Astrocyte (in vitro differentiated cells and primary cell): ENCODE data around the gene MALAT1. TPM values are rescaled to one million over a fixed set of nuclear protein-coding genes. Genes with fewer than 3 reads are reported as not detected.

Experiments
- DNase-seq: peaks from one replicate; pipeline ENCODE4 v3.0.0-alpha.2; 2010; ENCODE audit warnings: low read depth
- FAIRE-seq: peaks from 2 replicates; lab custom pipeline; 2011; peaks lifted over from hg19 to GRCh38; lab: Jason Lieb, UNC
- H2AFZ ChIP-seq: 2 replicates; pipeline ENCODE4 v1.6.0; 2012; ENCODE audit warnings: low read depth, low read length, inconsistent platforms
- H3K27ac ChIP-seq: 2 replicates; pipeline ENCODE4 v1.5.1; 2011; ENCODE audit warnings: low read depth, low read length, inconsistent platforms
- H3K27me3 ChIP-seq: 2 replicates; pipeline ENCODE4 v1.6.0; 2011; ENCODE audit warnings: low read length, inconsistent platforms; ENCODE audit not compliant: insufficient read depth
- H3K36me3 ChIP-seq: 2 replicates; pipeline ENCODE4 v1.5.1; 2011; ENCODE audit warnings: low read length, inconsistent platforms; ENCODE audit not compliant: insufficient read depth
- H3K4me1 ChIP-seq: 2 replicates; pipeline ENCODE4 v1.5.1; 2011; ENCODE audit warnings: low read length, inconsistent platforms; ENCODE audit not compliant: insufficient read depth
- H3K4me2 ChIP-seq: 2 replicates; pipeline ENCODE4 v1.6.0; 2012; ENCODE audit warnings: low read length, inconsistent platforms
- H3K4me3 ChIP-seq: 2 replicates; pipeline ENCODE4 v1.5.1; 2011; ENCODE audit warnings: low read depth, mild to moderate bottlenecking, low read length, inconsistent platforms; ENCODE audit not compliant: insufficient read depth
- H3K79me2 ChIP-seq: 2 replicates; pipeline ENCODE4 v1.6.0; 2012; ENCODE audit warnings: mild to moderate bottlenecking, low read length, inconsistent platforms; ENCODE audit not compliant: insufficient read depth
- H3K9ac ChIP-seq: 2 replicates; pipeline ENCODE4 v1.6.0; 2012; ENCODE audit warnings: mild to moderate bottlenecking, low read length, inconsistent platforms
- H3K9me3 ChIP-seq: 2 replicates; pipeline ENCODE4 v1.5.1; 2012; ENCODE audit warnings: low read depth, mild to moderate bottlenecking, low read length, inconsistent platforms; ENCODE audit not compliant: insufficient read depth
- H4K20me1 ChIP-seq: 2 replicates; pipeline ENCODE4 v1.6.0; 2012; ENCODE audit warnings: low read length, inconsistent platforms; ENCODE audit not compliant: insufficient read depth
- H3K27ac Mint-ChIP-seq: one replicate; pipeline ENCODE4 v1.8.0; 2021; ENCODE audit warnings: mild to moderate bottlenecking, mixed read lengths; ENCODE audit not compliant: unreplicated experiment
- H3K27me3 Mint-ChIP-seq: one replicate; pipeline ENCODE4 v1.8.0; 2021; ENCODE audit warnings: low read depth, mixed read lengths; ENCODE audit not compliant: unreplicated experiment
- H3K36me3 Mint-ChIP-seq: one replicate; pipeline ENCODE4 v1.8.0; 2021; ENCODE audit warnings: low read depth, mixed read lengths; ENCODE audit not compliant: unreplicated experiment
- H3K4me1 Mint-ChIP-seq: one replicate; pipeline ENCODE4 v1.8.0; 2021; ENCODE audit warnings: low read depth, mixed read lengths; ENCODE audit not compliant: unreplicated experiment
- H3K4me3 Mint-ChIP-seq: one replicate; pipeline ENCODE4 v1.8.0; 2021; ENCODE audit warnings: mild to moderate bottlenecking, moderate library complexity, mixed read lengths; ENCODE audit not compliant: unreplicated experiment
- H3K9me3 Mint-ChIP-seq: one replicate; pipeline ENCODE4 v1.8.0; 2021; ENCODE audit warnings: mild to moderate bottlenecking, mixed read lengths; ENCODE audit not compliant: unreplicated experiment
- EZH2 ChIP-seq: IDR thresholded peaks from 2 replicates; pipeline ENCODE4 v1.6.1; 2012; ENCODE audit warnings: mild to moderate bottlenecking, low read length, inconsistent platforms; ENCODE audit not compliant: insufficient read depth
- total RNA-seq: library from RNA; stranded (reverse); gene quantifications from 2 replicates; pipeline ENCODE4 v1.2.1, GENCODE V29; 2021
- TF ChIP-seq, protein P1 (sequence below): IDR thresholded peaks from 2 replicates; pipeline ENCODE4 v1.5.1; 2011; ENCODE audit warnings: low read depth, mild to moderate bottlenecking, inconsistent platforms, low read length, moderate library complexity; ENCODE audit not compliant: insufficient read depth

The MALAT1 gene
- total RNA-seq, 1 donor from 2014 or later: 8,991 TPM

DNA sequence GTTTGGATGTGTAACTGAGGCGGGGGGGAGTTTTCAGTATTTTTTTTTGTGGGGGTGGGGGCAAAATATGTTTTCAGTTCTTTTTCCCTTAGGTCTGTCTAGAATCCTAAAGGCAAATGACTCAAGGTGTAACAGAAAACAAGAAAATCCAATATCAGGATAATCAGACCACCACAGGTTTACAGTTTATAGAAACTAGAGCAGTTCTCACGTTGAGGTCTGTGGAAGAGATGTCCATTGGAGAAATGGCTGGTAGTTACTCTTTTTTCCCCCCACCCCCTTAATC is 2.3 kb downstream of the MALAT1 start:
- Histone ChIP-seq H4K20me1 (peaks cover 71% of the 10 kb centered on the region), H3K27ac (peak overlapping the region; percentile 96)

DNA sequence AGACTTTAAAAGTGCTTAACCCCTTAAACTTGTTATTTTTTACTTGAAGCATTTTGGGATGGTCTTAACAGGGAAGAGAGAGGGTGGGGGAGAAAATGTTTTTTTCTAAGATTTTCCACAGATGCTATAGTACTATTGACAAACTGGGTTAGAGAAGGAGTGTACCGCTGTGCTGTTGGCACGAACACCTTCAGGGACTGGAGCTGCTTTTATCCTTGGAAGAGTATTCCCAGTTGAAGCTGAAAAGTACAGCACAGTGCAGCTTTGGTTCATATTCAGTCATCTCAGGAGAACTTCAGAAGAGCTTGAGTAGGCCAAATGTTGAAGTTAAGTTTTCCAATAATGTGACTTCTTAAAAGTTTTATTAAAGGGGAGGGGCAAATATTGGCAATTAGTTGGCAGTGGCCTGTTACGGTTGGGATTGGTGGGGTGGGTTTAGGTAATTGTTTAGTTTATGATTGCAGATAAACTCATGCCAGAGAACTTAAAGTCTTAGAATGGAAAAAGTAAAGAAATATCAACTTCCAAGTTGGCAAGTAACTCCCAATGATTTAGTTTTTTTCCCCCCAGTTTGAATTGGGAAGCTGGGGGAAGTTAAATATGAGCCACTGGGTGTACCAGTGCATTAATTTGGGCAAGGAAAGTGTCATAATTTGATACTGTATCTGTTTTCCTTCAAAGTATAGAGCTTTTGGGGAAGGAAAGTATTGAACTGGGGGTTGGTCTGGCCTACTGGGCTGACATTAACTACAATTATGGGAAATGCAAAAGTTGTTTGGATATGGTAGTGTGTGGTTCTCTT is 2.8 kb downstream of the MALAT1 start:
- Histone ChIP-seq H3K4me3 (peak overlapping the region; percentile 100), H3K36me3 (peaks cover 62% of the 10 kb centered on the region), H3K9me3 (no peaks in the 10 kb centered on the region), H2AFZ (no peak overlapping the region), H3K4me2 (peak overlapping the region; percentile 84), H3K27ac (peak overlapping the region; percentile 96), H4K20me1 (peaks cover 76% of the 10 kb centered on the region), H3K4me1 (peaks cover 18% of the 10 kb centered on the region), H3K9ac (peak overlapping the region; percentile 100), H3K27me3 (no peaks in the 10 kb centered on the region), H3K79me2 (peaks cover 98% of the 10 kb centered on the region)
- DNase-seq (peak; percentile 29), FAIRE-seq (no peak)
- Mint-ChIP-seq H3K4me1 (peaks cover 13% of the 10 kb centered on the region), H3K4me3 (no peak overlapping the region), H3K9me3 (peaks cover 5% of the 10 kb centered on the region), H3K36me3 (peaks cover 28% of the 10 kb centered on the region), H3K27ac (no peak overlapping the region), H3K27me3 (no peaks in the 10 kb centered on the region)
- TF ChIP-seq EZH2: no peak
- TF ChIP-seq, protein P1, sequence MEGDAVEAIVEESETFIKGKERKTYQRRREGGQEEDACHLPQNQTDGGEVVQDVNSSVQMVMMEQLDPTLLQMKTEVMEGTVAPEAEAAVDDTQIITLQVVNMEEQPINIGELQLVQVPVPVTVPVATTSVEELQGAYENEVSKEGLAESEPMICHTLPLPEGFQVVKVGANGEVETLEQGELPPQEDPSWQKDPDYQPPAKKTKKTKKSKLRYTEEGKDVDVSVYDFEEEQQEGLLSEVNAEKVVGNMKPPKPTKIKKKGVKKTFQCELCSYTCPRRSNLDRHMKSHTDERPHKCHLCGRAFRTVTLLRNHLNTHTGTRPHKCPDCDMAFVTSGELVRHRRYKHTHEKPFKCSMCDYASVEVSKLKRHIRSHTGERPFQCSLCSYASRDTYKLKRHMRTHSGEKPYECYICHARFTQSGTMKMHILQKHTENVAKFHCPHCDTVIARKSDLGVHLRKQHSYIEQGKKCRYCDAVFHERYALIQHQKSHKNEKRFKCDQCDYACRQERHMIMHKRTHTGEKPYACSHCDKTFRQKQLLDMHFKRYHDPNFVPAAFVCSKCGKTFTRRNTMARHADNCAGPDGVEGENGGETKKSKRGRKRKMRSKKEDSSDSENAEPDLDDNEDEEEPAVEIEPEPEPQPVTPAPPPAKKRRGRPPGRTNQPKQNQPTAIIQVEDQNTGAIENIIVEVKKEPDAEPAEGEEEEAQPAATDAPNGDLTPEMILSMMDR: no peak

More for the DNA sequence above, 2.3 kb downstream of the MALAT1 start:
- H3K27me3 ChIP-seq: no peaks in the 10 kb centered on the region
- Mint-ChIP-seq H3K9me3 (peaks cover 5% of the 10 kb centered on the region), H3K27ac (no peak overlapping the region), H3K27me3 (no peaks in the 10 kb centered on the region), H3K36me3 (peaks cover 23% of the 10 kb centered on the region), H3K4me1 (peaks cover 19% of the 10 kb centered on the region), H3K4me3 (no peak overlapping the region)
- FAIRE-seq (no peak), DNase-seq (no peak)
- peaks cover 98% of the 10 kb centered on the region for H3K79me2 ChIP-seq
- H3K36me3 ChIP-seq: peaks cover 58% of the 10 kb centered on the region
- peak overlapping the region; percentile 84 for H3K4me2 ChIP-seq
- peaks cover 23% of the 10 kb centered on the region for H3K4me1 ChIP-seq
- H2AFZ ChIP-seq: no peak overlapping the region
- H3K9ac ChIP-seq: peak overlapping the region; percentile 100
- no peaks in the 10 kb centered on the region for H3K9me3 ChIP-seq
- H3K4me3 ChIP-seq: peak overlapping the region; percentile 100
- TF ChIP-seq EZH2: no peak
- TF ChIP-seq, protein P1: no peak

DNA sequence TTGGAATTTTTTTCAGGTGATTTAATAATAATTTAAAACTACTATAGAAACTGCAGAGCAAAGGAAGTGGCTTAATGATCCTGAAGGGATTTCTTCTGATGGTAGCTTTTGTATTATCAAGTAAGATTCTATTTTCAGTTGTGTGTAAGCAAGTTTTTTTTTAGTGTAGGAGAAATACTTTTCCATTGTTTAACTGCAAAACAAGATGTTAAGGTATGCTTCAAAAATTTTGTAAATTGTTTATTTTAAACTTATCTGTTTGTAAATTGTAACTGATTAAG is 3.4 kb downstream of the MALAT1 start:
- H3K36me3 Mint-ChIP-seq: peaks cover 28% of the 10 kb centered on the region
- H3K27ac Mint-ChIP-seq: no peak overlapping the region
- H3K27me3 ChIP-seq: no peaks in the 10 kb centered on the region
- H3K4me1 Mint-ChIP-seq: peaks cover 8% of the 10 kb centered on the region
- FAIRE-seq (no peak), DNase-seq (no peak)
- H3K27ac ChIP-seq: peak overlapping the region; percentile 96
- H3K4me3 ChIP-seq: peak overlapping the region; percentile 100
- H2AFZ ChIP-seq: no peak overlapping the region
- H3K9ac ChIP-seq: peak overlapping the region; percentile 100
- peaks cover 2% of the 10 kb centered on the region for H3K9me3 Mint-ChIP-seq
- H3K4me3 Mint-ChIP-seq: no peak overlapping the region
- H3K4me1 ChIP-seq: peaks cover 12% of the 10 kb centered on the region
- no peaks in the 10 kb centered on the region for H3K27me3 Mint-ChIP-seq
- H3K9me3 ChIP-seq: no peaks in the 10 kb centered on the region
- H3K36me3 ChIP-seq: peaks cover 62% of the 10 kb centered on the region
- TF ChIP-seq EZH2: no peak
- TF ChIP-seq, protein P1: no peak
- peaks cover 97% of the 10 kb centered on the region for H3K79me2 ChIP-seq
- H3K4me2 ChIP-seq: peak overlapping the region; percentile 84
- peaks cover 81% of the 10 kb centered on the region for H4K20me1 ChIP-seq
